ENCODE data around the gene ACIN1.

DNA sequence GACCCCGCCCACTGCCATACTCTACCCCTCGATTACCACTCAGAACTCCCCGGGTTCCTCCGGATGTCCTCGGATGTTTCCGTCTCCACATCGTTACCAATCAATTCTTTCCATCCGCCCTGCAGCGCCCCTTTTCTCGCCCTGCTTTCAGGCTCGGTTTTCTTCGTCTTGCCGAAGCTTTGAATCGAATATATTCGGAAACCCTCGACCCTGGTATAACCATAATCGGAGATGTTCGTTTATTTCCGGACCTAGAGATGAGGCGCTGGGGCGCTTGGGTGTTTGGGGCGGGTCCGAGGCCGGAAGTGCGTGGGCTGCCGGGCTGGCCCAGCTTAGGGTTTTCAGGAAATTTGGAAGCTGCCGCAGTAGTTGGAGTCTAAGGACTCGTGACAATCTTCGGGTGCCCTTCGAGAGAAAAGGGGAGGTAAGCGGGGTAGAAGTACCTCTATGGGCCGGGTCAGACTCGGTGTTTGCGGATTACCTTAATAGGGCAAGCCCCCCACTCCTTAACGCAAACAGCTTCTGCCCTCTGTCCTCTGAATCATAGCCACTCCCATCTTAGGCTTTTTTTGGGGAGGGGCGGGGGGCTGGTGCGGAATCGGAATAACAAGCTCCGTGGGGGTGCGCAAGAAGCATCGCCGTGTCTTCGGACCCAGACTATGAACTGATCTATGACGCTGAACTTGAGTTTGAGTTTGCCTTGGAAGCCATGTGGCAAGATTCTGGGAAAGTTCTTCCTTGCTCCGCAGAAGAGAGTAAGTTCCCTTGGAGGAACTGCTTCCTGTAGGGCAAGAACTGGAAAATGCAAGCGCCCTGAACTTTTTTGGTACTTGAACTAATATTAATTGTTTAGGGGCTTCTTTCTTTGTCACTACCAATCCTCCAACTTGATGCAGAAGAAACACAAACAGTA lies 516 bp upstream of the ACIN1 start, which contains the start of gene C14orf119:
- TF ChIP-seq, protein P1, sequence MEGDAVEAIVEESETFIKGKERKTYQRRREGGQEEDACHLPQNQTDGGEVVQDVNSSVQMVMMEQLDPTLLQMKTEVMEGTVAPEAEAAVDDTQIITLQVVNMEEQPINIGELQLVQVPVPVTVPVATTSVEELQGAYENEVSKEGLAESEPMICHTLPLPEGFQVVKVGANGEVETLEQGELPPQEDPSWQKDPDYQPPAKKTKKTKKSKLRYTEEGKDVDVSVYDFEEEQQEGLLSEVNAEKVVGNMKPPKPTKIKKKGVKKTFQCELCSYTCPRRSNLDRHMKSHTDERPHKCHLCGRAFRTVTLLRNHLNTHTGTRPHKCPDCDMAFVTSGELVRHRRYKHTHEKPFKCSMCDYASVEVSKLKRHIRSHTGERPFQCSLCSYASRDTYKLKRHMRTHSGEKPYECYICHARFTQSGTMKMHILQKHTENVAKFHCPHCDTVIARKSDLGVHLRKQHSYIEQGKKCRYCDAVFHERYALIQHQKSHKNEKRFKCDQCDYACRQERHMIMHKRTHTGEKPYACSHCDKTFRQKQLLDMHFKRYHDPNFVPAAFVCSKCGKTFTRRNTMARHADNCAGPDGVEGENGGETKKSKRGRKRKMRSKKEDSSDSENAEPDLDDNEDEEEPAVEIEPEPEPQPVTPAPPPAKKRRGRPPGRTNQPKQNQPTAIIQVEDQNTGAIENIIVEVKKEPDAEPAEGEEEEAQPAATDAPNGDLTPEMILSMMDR (IDR thresholded peaks at IDR 0.05): no peak
- TF ChIP-seq POLR2A (IDR thresholded peaks at IDR 0.05): peak; percentile 60

Measured in testis (tissue), 2 donors.